K562 (cell line): ENCODE measurements around the gene RNF214.

ENCODE experiments used
- CBX5 ChIP-seq: IDR thresholded peaks from 2 replicates; pipeline ENCODE4 v1.6.1; 2014; ENCODE audit warnings: low read depth, borderline replicate concordance
- CHCHD3 ChIP-seq: fragments of 250-450 bp; sonication (Bioruptor Pico); IDR thresholded peaks from 2 replicates; pipeline ENCODE4 v2.1.2; 2022; ENCODE audit warnings: mild to moderate bottlenecking
- POLR2G ChIP-seq: fragments of 200-400 bp; formaldehyde crosslinking; IDR thresholded peaks from 2 replicates; pipeline ENCODE4 v1.6.1; 2017; ENCODE audit warnings: low read depth, mild to moderate bottlenecking, antibody characterized with exemption, low read length, moderate library complexity
- ZNF24 ChIP-seq: fragments of 450-650 bp; IDR thresholded peaks from 2 replicates; pipeline ENCODE4 v1.6.1; 2016
- TF ChIP-seq, protein P1 (sequence below): fragments of 150-350 bp; IDR thresholded peaks from 2 replicates; pipeline ENCODE4 v1.6.1; 2014; ENCODE audit warnings: low read depth, mild to moderate bottlenecking, low read length, borderline replicate concordance
- TF ChIP-seq, protein P2 (sequence below): sonication (generic); formaldehyde crosslinking; IDR thresholded peaks from 2 replicates; pipeline ENCODE4 v1.8.1; 2023; ENCODE audit warnings: mild to moderate bottlenecking, missing genetic modification reagents

DNA sequence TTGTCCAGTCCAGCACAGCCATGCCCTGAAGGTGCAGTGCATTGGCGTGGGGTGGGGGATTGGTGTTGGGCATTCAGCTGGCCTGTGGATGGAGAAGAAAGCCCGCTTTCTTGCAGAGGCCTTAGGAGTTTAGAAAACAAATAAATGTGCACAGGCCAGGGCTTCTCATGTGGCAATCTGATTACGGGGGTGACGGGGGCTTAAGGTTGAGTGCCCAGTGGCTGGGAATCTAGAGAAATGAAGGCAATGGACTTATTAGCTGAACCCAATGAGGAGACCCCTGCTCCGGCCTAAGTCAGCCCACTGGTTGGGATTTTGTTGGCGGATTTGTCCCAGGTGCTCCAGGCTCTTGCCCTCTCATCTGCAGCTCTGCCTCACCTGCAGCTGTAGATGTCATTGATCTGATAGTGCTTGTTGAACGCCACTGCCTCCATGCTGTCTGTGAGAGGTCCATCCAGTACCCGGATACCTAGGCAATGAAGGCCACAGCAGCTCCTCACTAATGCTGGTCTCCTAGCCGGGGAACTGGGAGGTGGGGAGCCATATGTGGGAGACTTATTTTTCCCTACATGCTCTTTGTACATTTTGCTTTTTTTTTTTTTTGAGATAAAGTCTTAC, 6.8 kb upstream of the RNF214 start:
- TF ChIP-seq CHCHD3 (CRISPR knock-in tag) (no peak), CBX5 (no peak), POLR2G (no peak), ZNF24 (no peak)
- TF ChIP-seq, protein P1, sequence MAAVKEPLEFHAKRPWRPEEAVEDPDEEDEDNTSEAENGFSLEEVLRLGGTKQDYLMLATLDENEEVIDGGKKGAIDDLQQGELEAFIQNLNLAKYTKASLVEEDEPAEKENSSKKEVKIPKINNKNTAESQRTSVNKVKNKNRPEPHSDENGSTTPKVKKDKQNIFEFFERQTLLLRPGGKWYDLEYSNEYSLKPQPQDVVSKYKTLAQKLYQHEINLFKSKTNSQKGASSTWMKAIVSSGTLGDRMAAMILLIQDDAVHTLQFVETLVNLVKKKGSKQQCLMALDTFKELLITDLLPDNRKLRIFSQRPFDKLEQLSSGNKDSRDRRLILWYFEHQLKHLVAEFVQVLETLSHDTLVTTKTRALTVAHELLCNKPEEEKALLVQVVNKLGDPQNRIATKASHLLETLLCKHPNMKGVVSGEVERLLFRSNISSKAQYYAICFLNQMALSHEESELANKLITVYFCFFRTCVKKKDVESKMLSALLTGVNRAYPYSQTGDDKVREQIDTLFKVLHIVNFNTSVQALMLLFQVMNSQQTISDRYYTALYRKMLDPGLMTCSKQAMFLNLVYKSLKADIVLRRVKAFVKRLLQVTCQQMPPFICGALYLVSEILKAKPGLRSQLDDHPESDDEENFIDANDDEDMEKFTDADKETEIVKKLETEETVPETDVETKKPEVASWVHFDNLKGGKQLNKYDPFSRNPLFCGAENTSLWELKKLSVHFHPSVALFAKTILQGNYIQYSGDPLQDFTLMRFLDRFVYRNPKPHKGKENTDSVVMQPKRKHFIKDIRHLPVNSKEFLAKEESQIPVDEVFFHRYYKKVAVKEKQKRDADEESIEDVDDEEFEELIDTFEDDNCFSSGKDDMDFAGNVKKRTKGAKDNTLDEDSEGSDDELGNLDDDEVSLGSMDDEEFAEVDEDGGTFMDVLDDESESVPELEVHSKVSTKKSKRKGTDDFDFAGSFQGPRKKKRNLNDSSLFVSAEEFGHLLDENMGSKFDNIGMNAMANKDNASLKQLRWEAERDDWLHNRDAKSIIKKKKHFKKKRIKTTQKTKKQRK: no peak
- TF ChIP-seq, protein P2, sequence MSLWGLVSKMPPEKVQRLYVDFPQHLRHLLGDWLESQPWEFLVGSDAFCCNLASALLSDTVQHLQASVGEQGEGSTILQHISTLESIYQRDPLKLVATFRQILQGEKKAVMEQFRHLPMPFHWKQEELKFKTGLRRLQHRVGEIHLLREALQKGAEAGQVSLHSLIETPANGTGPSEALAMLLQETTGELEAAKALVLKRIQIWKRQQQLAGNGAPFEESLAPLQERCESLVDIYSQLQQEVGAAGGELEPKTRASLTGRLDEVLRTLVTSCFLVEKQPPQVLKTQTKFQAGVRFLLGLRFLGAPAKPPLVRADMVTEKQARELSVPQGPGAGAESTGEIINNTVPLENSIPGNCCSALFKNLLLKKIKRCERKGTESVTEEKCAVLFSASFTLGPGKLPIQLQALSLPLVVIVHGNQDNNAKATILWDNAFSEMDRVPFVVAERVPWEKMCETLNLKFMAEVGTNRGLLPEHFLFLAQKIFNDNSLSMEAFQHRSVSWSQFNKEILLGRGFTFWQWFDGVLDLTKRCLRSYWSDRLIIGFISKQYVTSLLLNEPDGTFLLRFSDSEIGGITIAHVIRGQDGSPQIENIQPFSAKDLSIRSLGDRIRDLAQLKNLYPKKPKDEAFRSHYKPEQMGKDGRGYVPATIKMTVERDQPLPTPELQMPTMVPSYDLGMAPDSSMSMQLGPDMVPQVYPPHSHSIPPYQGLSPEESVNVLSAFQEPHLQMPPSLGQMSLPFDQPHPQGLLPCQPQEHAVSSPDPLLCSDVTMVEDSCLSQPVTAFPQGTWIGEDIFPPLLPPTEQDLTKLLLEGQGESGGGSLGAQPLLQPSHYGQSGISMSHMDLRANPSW (CRISPR knock-in tag): no peak
